GM12878 (cell line): ENCODE measurements around the gene NRP2. TPM values are rescaled to one million over a fixed set of nuclear protein-coding genes. Genes with fewer than 3 reads are reported as not detected.

Experiments used
- ATAC-seq: fragments of 200-7000 bp; cut with Tn5 transposase; 3 replicates; pipeline ENCODE4 v1.9.1; 2020; ENCODE audit warnings: mild to moderate bottlenecking, moderate library complexity
- BruUV-seq: library from RNA; stranded (reverse); fragments of 400-500 nt; replicated peaks from 2 replicates; lab custom pipeline; 2021; lab: Mats Ljungman, UMichigan
- CTCF ChIA-PET: fragments of 300-600 bp; sonication (Branson Sonifier 250); formaldehyde crosslinking; extraction: SDS; loops from one replicate; lab custom pipeline; 2021; ENCODE audit warnings: inconsistent platforms; lab: Yijun Ruan, JAX
- POLR2A ChIA-PET: fragments of 350-600 bp; formaldehyde crosslinking; extraction: SDS; loops from one replicate; lab custom pipeline; 2021; ENCODE audit warnings: inconsistent platforms; lab: Charles Lee
- RAD21 ChIA-PET: fragments of 300-600 bp; sonication (Branson Sonifier 250); formaldehyde crosslinking; loops from one replicate; lab custom pipeline; 2023; ENCODE audit warnings: antibody characterized with exemption; ENCODE audit not compliant: unreplicated experiment; lab: Charles Lee
- SMC1A ChIA-PET: fragments of 300-600 bp; sonication (Branson Sonifier 250); formaldehyde crosslinking; loops from one replicate; lab custom pipeline; 2023; ENCODE audit not compliant: unreplicated experiment, uncharacterized antibody; lab: Charles Lee
- DNase-seq: peaks from one replicate; pipeline ENCODE4 v3.0.0-alpha.2; 2011; ENCODE audit warnings: low read depth, low spot score
- FAIRE-seq: peaks from 3 replicates; lab custom pipeline; 2011; peaks lifted over from hg19 to GRCh38; lab: Jason Lieb, UNC
- H2AFZ ChIP-seq: 2 replicates; pipeline ENCODE4 v1.6.0; 2011; ENCODE audit warnings: low read depth, low read length, control low read depth; ENCODE audit not compliant: control insufficient read depth
- H3K27ac ChIP-seq: 2 replicates; pipeline ENCODE4 v1.5.1; 2011; ENCODE audit warnings: control low read depth; ENCODE audit not compliant: control insufficient read depth, insufficient read depth
- H3K27me3 ChIP-seq, 2 experiments: replicated peaks in 1 of 2; 2 replicates each; pipeline versions ENCODE4 v1.6.0 to v1.6.1; 2011; ENCODE audit warnings: low read length in 1 of 2; ENCODE audit not compliant: control insufficient read depth in 2 of 2, insufficient read depth in 2 of 2
- H3K36me3 ChIP-seq, 2 experiments: 2 replicates each; pipeline ENCODE4 v1.5.1; 2011; ENCODE audit warnings: low read length in 1 of 2; ENCODE audit not compliant: control insufficient read depth in 2 of 2, insufficient read depth in 2 of 2
- H3K4me1 ChIP-seq: 2 replicates; pipeline ENCODE4 v1.6.1; 2011; ENCODE audit warnings: mild to moderate bottlenecking, low read length, moderate library complexity, mixed read lengths; ENCODE audit not compliant: control insufficient read depth, insufficient read depth
- H3K4me2 ChIP-seq: 2 replicates; pipeline ENCODE4 v1.6.0; 2011; ENCODE audit warnings: control low read depth; ENCODE audit not compliant: control insufficient read depth, insufficient read depth
- H3K4me3 ChIP-seq: fragments of 200-600 bp; sonication (generic); 2 replicates; pipeline ENCODE4 v1.5.1; 2016
- H3K79me2 ChIP-seq: 2 replicates; pipeline ENCODE4 v1.6.0; 2011; ENCODE audit warnings: low read length; ENCODE audit not compliant: control insufficient read depth, insufficient read depth
- H3K9ac ChIP-seq: 2 replicates; pipeline ENCODE4 v1.8.0; 2011; ENCODE audit warnings: low read length, control low read depth, mixed read lengths; ENCODE audit not compliant: control insufficient read depth, insufficient read depth
- H3K9me3 ChIP-seq: replicated peaks from 3 replicates; pipeline ENCODE4 v1.5.1; 2011; ENCODE audit warnings: mild to moderate bottlenecking, low read length; ENCODE audit not compliant: control insufficient read depth, insufficient read depth
- H4K20me1 ChIP-seq: 2 replicates; pipeline ENCODE4 v1.6.0; 2011; ENCODE audit not compliant: control insufficient read depth, insufficient read depth
- BHLHE40 ChIP-seq, 2 experiments: fragments of 450-650 bp in 1 of 2; IDR thresholded peaks; 2 replicates each; pipeline ENCODE4 v1.6.1; 2011 to 2017; ENCODE audit warnings: low read depth in 2 of 2, borderline replicate concordance in 1 of 2, improper control_type of control experiment in 1 of 2, low read length in 1 of 2, mild to moderate bottlenecking in 1 of 2
- EP300 ChIP-seq, 2 experiments: fragments of 150-350 bp in 1 of 2; IDR thresholded peaks; 2 replicates each; pipeline ENCODE4 v1.6.1; 2011 to 2012; ENCODE audit warnings: low read depth in 2 of 2, low read length in 2 of 2, borderline replicate concordance in 1 of 2, improper control_type of control experiment in 1 of 2, inconsistent platforms in 1 of 2; ENCODE audit not compliant: control insufficient read depth in 1 of 2
- HDAC6 ChIP-seq: fragments of 200-600 bp; sonication (generic); IDR thresholded peaks from one replicate; pipeline ENCODE4 v1.8.0; 2017; ENCODE audit warnings: antibody characterized with exemption; ENCODE audit not compliant: unreplicated experiment
- IKZF1 ChIP-seq: fragments of 450-650 bp; conservative IDR thresholded peaks from 2 replicates; pipeline ENCODE4 v1.6.1; 2017; ENCODE audit warnings: antibody characterized with exemption, mild to moderate bottlenecking
- IKZF2 ChIP-seq, 2 experiments: fragments of 450-650 bp; IDR thresholded peaks; 2 replicates each; pipeline ENCODE4 v1.6.1; 2017; ENCODE audit warnings: mild to moderate bottlenecking in 2 of 2, moderate library complexity in 2 of 2
- JUNB ChIP-seq: IDR thresholded peaks from 2 replicates; pipeline ENCODE4 v1.6.1; 2016; ENCODE audit warnings: antibody characterized with exemption, mild to moderate bottlenecking
- MEF2B ChIP-seq: fragments of 450-650 bp; IDR thresholded peaks from 2 replicates; pipeline ENCODE4 v1.6.1; 2018; ENCODE audit warnings: mild to moderate bottlenecking, moderate library complexity; ENCODE audit not compliant: partially characterized antibody, poor library complexity, severe bottlenecking
- MTA2 ChIP-seq: fragments of 450-650 bp; IDR thresholded peaks from 2 replicates; pipeline ENCODE4 v1.6.1; 2016; ENCODE audit warnings: low read depth, mild to moderate bottlenecking, moderate library complexity
- RCOR1 ChIP-seq: conservative IDR thresholded peaks from 2 replicates; pipeline ENCODE4 v1.6.1; 2012; ENCODE audit warnings: low read depth, low read length, improper control_type of control experiment
- SPI1 ChIP-seq: IDR thresholded peaks from 2 replicates; pipeline ENCODE4 v1.6.1; 2011; ENCODE audit warnings: low read depth, mild to moderate bottlenecking, low read length, moderate library complexity, borderline replicate concordance; ENCODE audit not compliant: insufficient read depth
- YBX1 ChIP-seq: fragments of 450-650 bp; IDR thresholded peaks from 2 replicates; pipeline ENCODE4 v1.6.1; 2016; ENCODE audit warnings: antibody characterized with exemption
- WGBS: methylation state at CpG from one replicate; pipeline ENCODE4 v1.1.6; 2016; ENCODE audit warnings: low lambda C conversion rate; ENCODE audit not compliant: insufficient replicate concordance, insufficient coverage; ENCODE audit errors: missing lambda C conversion rate; 5-methylcytosine and 5-hydroxymethylcytosine counted together
- in situ Hi-C: fragments of 300-500 bp; cut with MboI; formaldehyde crosslinking; loops from 9 replicates; pipeline ENCODE4 v1.14.3; 2018; ENCODE audit warnings: mixed read lengths
- intact Hi-C: fragments of 100-400 bp; cut with micrococcal nuclease; formaldehyde crosslinking; loops from one replicate; pipeline ENCODE4 v1.14.2; 2022; ENCODE audit not compliant: unreplicated experiment
- polyA plus RNA-seq, 11 experiments: library from polyadenylated mRNA; depleted of rRNA in 4 of 11; unstranded in 6 of 11; stranded (reverse) in 5 of 11; fragments of >200 nt; fragmentation: Nextera tagmentation in 4 of 11; fragmentation: Illumina TruSeq in 1 of 11; extraction: Ambion mirVana in 4 of 11; extraction: Trizol in 1 of 11; gene quantifications; 1 replicate in 1 of 11; 2 replicates in 10 of 11; pipeline versions ENCODE4 v1.2.1 to v1.2.3, GENCODE V29; 2011 to 2016; ENCODE audit warnings: inconsistent platforms in 2 of 11, missing spikeins in 2 of 11, low read depth in 1 of 11
- total RNA-seq, 4 experiments: library from RNA; depleted of rRNA in 3 of 4; stranded (reverse); fragments of >200 nt in 3 of 4; fragmentation: Illumina TruSeq in 1 of 4; extraction: Trizol in 1 of 4; gene quantifications; 2 replicates each; pipeline versions ENCODE4 v1.2.1 to v1.2.3, GENCODE V29; 2013 to 2021

Gene NRP2
- total and polyA plus RNA-seq, 10 of the 15 experiments (the other 5 are each of a cell fraction or from before 2014, with no cell fraction given) = 0.06 to 1.2 (median 0.46) TPM

GRCh38 chr2:205698286-205699268 lies 16.3 kb downstream of the NRP2 start:
- H3K27me3 ChIP-seq = no peaks in the 10 kb centered on the region
- ChIA-PET POLR2A (interaction anchor here (0.6 kb wide), 1 partner anchor 271 kb away, joined by 3 read pairs; no protein-coding TSS in a partner anchor), CTCF (interaction anchor here (0.6 to 1.9 kb wide), 8 partner anchors 11 to 1636 kb away, joined by 3 to 8 read pairs (median 3); no protein-coding TSS in a partner anchor), RAD21 (interaction anchor here (1.2 kb wide), 1 partner anchor 14 kb away, joined by 5 read pairs; no protein-coding TSS in a partner anchor), SMC1A (interaction anchor here (1.3 to 5.9 kb wide), 3 partner anchors 8 to 13 kb away, joined by 5 to 50 read pairs (median 5); no protein-coding TSS in a partner anchor)
- no peak overlapping the region for H2AFZ ChIP-seq
- H4K20me1 ChIP-seq = no peaks in the 10 kb centered on the region
- ATAC-seq (peak; percentile 41), FAIRE-seq (no peak), DNase-seq (no peak)
- WGBS = 97% methylated on average over 7 of the region's 7 CpGs
- no peaks in the 10 kb centered on the region for H3K36me3 ChIP-seq
- no peak overlapping the region for H3K27ac ChIP-seq
- peak; percentile 87 for TF ChIP-seq MTA2
- TF ChIP-seq YBX1 = no peak
- peak; percentile 55 to 67 for TF ChIP-seq IKZF2 (IDR thresholded peaks at IDR 0.05)
- peak; percentile 61; the same call in 1 of the 2 replicates for TF ChIP-seq SPI1
- TF ChIP-seq MEF2B = peak; percentile 58
- TF ChIP-seq EP300 (IDR thresholded peaks at IDR 0.05; ENCODE audit: borderline replicate concordance in 1 of 2, control insufficient read depth in 1 of 2, low read depth in 2 of 2, low read length in 2 of 2) = peak in 1 of 2 experiments; percentile 65; a peak in 1 of 4 replicates
- TF ChIP-seq JUNB = 0 out of 2 replicates have a peak, but pooled peaks have one; percentile 13
- peak; percentile 37; the same call in 1 of the 2 replicates for TF ChIP-seq IKZF1
- TF ChIP-seq HDAC6 = no peak
- peak; percentile 74 to 78 for TF ChIP-seq BHLHE40 (IDR thresholded peaks at IDR 0.05; ENCODE audit: borderline replicate concordance in 1 of 2, low read depth in 2 of 2, low read length in 1 of 2)
- no peak for TF ChIP-seq RCOR1
- in situ Hi-C loops = no loop called here
- H3K9ac ChIP-seq = no peak overlapping the region
- peaks cover 28% of the 10 kb centered on the region for H3K4me1 ChIP-seq
- intact Hi-C loops = no loop called here
- H3K4me3 ChIP-seq = no peak overlapping the region
- no peak overlapping the region for H3K4me2 ChIP-seq
- no TSS peak for BruUV-seq
- H3K9me3 ChIP-seq = no peaks in the 10 kb centered on the region
- no peaks in the 10 kb centered on the region for H3K79me2 ChIP-seq
